DND-41 (cell line): ENCODE data around the gene TM4SF1.

Experiments used
- ATAC-seq: fragments of 200-7000 bp; cut with Tn5 transposase; 3 replicates; pipeline ENCODE4 v1.9.1; 2021; ENCODE audit warnings: low read depth; ENCODE audit not compliant: insufficient read depth
- DNase-seq: peaks from one replicate; pipeline ENCODE4 v3.0.0-alpha.2; 2020
- H2AFZ ChIP-seq: 2 replicates; pipeline ENCODE4 v1.6.0; 2012; ENCODE audit warnings: low read depth, low read length
- H3K27ac ChIP-seq: 2 replicates; pipeline ENCODE4 v1.5.1; 2012; ENCODE audit warnings: low read length, inconsistent platforms
- H3K27me3 ChIP-seq: fragments of 200-600 bp; sonication (generic); 2 replicates; pipeline ENCODE4 v1.6.0; 2012; ENCODE audit warnings: low read length, mild to moderate bottlenecking, inconsistent platforms; ENCODE audit not compliant: insufficient read depth, poor library complexity
- H3K36me3 ChIP-seq: 2 replicates; pipeline ENCODE4 v1.5.1; 2012; ENCODE audit warnings: low read length, inconsistent platforms; ENCODE audit not compliant: insufficient read depth
- H3K4me1 ChIP-seq: 2 replicates; pipeline ENCODE4 v1.5.1; 2012; ENCODE audit warnings: mild to moderate bottlenecking, low read length; ENCODE audit not compliant: insufficient read depth
- H3K4me2 ChIP-seq: 2 replicates; pipeline ENCODE4 v1.6.0; 2012; ENCODE audit warnings: mild to moderate bottlenecking, moderate library complexity, low read length, inconsistent platforms; ENCODE audit not compliant: insufficient read depth
- H3K4me3 ChIP-seq, 2 experiments: fragments of 200-600 bp in 1 of 2; shearing (Covaris generic) in 1 of 2; 2 replicates each; pipeline ENCODE4 v1.5.1; 2012 to 2016; ENCODE audit warnings: inconsistent platforms in 2 of 2, low read length in 2 of 2, mild to moderate bottlenecking in 2 of 2, low read depth in 1 of 2, moderate library complexity in 1 of 2
- H3K79me2 ChIP-seq: 2 replicates; pipeline ENCODE4 v1.6.0; 2012; ENCODE audit warnings: low read length, inconsistent platforms; ENCODE audit not compliant: insufficient read depth
- H3K9ac ChIP-seq: 2 replicates; pipeline ENCODE4 v1.6.0; 2012; ENCODE audit warnings: low read depth, mild to moderate bottlenecking, inconsistent platforms, low read length, moderate library complexity
- H3K9me3 ChIP-seq: 2 replicates; pipeline ENCODE4 v1.5.1; 2012; ENCODE audit warnings: low read length, moderate library complexity, mild to moderate bottlenecking, inconsistent platforms; ENCODE audit not compliant: insufficient read depth, severe bottlenecking
- H4K20me1 ChIP-seq: 2 replicates; pipeline ENCODE4 v1.6.0; 2012; ENCODE audit warnings: low read length; ENCODE audit not compliant: insufficient read depth
- EZH2 ChIP-seq: IDR thresholded peaks from 3 replicates; pipeline ENCODE4 v1.6.1; 2012; ENCODE audit warnings: borderline replicate concordance, low read depth, mild to moderate bottlenecking, moderate library complexity, low read length, inconsistent platforms; ENCODE audit not compliant: severe bottlenecking
- TF ChIP-seq, protein P1 (sequence below): IDR thresholded peaks from 2 replicates; pipeline ENCODE4 v1.5.1; 2012; ENCODE audit warnings: borderline replicate concordance, low read length, moderate library complexity, mild to moderate bottlenecking; ENCODE audit not compliant: poor library complexity, severe bottlenecking; ENCODE audit errors: extremely low read depth

The TM4SF1 gene

GRCh38 chr3:149371001-149371722, 6.3 kb downstream of the TM4SF1 start:
- H3K4me2 ChIP-seq, result no peak overlapping the region
- no peak overlapping the region for H3K4me3 ChIP-seq
- H3K36me3 ChIP-seq, result no peaks in the 10 kb centered on the region
- no peaks in the 10 kb centered on the region for H3K79me2 ChIP-seq
- H3K27ac ChIP-seq, result no peak overlapping the region
- TF ChIP-seq, protein P1, sequence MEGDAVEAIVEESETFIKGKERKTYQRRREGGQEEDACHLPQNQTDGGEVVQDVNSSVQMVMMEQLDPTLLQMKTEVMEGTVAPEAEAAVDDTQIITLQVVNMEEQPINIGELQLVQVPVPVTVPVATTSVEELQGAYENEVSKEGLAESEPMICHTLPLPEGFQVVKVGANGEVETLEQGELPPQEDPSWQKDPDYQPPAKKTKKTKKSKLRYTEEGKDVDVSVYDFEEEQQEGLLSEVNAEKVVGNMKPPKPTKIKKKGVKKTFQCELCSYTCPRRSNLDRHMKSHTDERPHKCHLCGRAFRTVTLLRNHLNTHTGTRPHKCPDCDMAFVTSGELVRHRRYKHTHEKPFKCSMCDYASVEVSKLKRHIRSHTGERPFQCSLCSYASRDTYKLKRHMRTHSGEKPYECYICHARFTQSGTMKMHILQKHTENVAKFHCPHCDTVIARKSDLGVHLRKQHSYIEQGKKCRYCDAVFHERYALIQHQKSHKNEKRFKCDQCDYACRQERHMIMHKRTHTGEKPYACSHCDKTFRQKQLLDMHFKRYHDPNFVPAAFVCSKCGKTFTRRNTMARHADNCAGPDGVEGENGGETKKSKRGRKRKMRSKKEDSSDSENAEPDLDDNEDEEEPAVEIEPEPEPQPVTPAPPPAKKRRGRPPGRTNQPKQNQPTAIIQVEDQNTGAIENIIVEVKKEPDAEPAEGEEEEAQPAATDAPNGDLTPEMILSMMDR, result no peak
- no peak overlapping the region for H2AFZ ChIP-seq
- ATAC-seq (no peak), DNase-seq (no peak)
- no peak overlapping the region for H3K9ac ChIP-seq
- no peaks in the 10 kb centered on the region for H3K27me3 ChIP-seq
- no peaks in the 10 kb centered on the region for H3K9me3 ChIP-seq
- no peaks in the 10 kb centered on the region for H4K20me1 ChIP-seq
- no peaks in the 10 kb centered on the region for H3K4me1 ChIP-seq

DNA sequence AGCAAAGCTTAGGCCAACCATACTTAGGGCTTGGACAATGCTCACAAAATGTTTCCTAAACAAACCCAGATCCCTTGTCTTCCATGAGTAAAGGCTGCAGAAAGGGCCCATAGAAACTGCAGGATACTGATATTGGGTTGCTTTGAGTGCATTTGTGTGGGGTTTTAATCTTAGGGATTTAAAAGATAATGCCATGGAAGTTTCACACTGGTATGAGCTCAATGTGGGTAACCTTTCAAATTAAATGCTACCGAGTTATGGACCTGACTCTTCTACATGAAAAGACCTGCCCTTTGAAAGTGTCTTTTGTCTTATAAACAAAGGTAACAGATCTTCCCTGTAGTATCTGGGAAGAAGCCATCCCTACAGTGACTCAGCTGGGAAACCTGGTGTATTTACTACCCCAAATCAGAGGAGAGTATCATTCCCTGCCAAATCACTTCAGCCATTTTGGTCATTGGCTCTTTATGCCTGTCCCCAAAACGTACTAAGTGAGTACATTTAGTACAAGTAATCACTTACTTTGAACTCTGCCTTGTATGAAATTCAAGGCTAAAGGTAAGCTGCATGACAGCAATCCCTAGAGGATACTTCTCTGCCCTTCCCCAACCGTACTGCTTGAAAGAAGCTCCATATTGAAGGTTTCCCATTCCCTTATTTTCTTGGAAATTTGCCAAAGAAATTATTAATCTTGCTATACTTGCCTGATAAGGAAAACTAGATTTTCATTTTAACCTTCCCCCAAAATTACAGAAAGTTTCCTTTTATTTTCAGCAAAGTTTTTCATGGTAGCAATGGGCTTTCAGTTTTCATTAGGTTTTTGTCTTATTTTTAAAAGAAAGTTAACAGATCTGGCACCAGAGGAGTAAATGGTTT, 7.2 kb downstream of the TM4SF1 start:
- Histone ChIP-seq H3K4me1 (no peaks in the 10 kb centered on the region), H2AFZ (no peak overlapping the region), H3K4me2 (no peak overlapping the region), H3K79me2 (no peaks in the 10 kb centered on the region), H3K27ac (no peak overlapping the region), H3K9ac (no peak overlapping the region), H3K9me3 (no peaks in the 10 kb centered on the region), H3K4me3 (no peak overlapping the region), H3K36me3 (no peaks in the 10 kb centered on the region), H4K20me1 (no peaks in the 10 kb centered on the region), H3K27me3 (no peaks in the 10 kb centered on the region)
- no peak for TF ChIP-seq EZH2
- TF ChIP-seq, protein P1, result no peak
- DNase-seq, result no peak
- no peak for ATAC-seq

GRCh38 chr3:149368674-149369497, 8.6 kb downstream of the TM4SF1 start:
- no peaks in the 10 kb centered on the region for H3K36me3 ChIP-seq
- no peak for ATAC-seq
- no peaks in the 10 kb centered on the region for H3K4me1 ChIP-seq
- no peak overlapping the region for H3K4me2 ChIP-seq
- no peak overlapping the region for H3K4me3 ChIP-seq
- no peaks in the 10 kb centered on the region for H4K20me1 ChIP-seq
- no peak for DNase-seq
- TF ChIP-seq, protein P1, result no peak
- no peak for TF ChIP-seq EZH2
- no peak overlapping the region for H3K27ac ChIP-seq
- H2AFZ ChIP-seq, result no peak overlapping the region
- no peak overlapping the region for H3K9ac ChIP-seq
- H3K79me2 ChIP-seq, result no peaks in the 10 kb centered on the region
- H3K27me3 ChIP-seq, result no peaks in the 10 kb centered on the region
- H3K9me3 ChIP-seq, result no peaks in the 10 kb centered on the region
